Peyer's patch (tissue), 4 donors: ENCODE measurements around the gene FBXO5. TPM values are rescaled to one million over a fixed set of nuclear protein-coding genes. Genes with fewer than 3 reads are reported as not detected.

Experiments used
- DNase-seq, 3 donors: peaks; one replicate each; pipeline ENCODE4 v3.0.0-alpha.2; 2017 to 2019
- H3K27ac ChIP-seq, 4 donors: fragments of 200-600 bp; sonication (generic); one replicate each; pipeline ENCODE4 v1.5.1; 2016 to 2019
- H3K27me3 ChIP-seq, 2 donors: fragments of 200-600 bp; sonication (generic); one replicate each; pipeline ENCODE4 v1.5.1; 2019
- H3K36me3 ChIP-seq, 3 donors: fragments of 200-600 bp; sonication (generic); one replicate each; pipeline ENCODE4 v1.5.1; 2016 to 2019
- H3K4me1 ChIP-seq, 4 donors: fragments of 200-600 bp; sonication (generic); one replicate each; pipeline ENCODE4 v1.5.1; 2016 to 2019
- H3K4me3 ChIP-seq, 4 donors: fragments of 200-600 bp; sonication (generic); 1 replicate in 3 of 4; 2 replicates in 1 of 4; pipeline ENCODE4 v1.5.1; 2016 to 2019; ENCODE audit warnings: mild to moderate bottlenecking in 1 of 4
- H3K9me3 ChIP-seq, 4 donors: fragments of 200-600 bp; sonication (generic); one replicate each; pipeline ENCODE4 v1.5.1; 2016 to 2019; ENCODE audit warnings: mild to moderate bottlenecking in 1 of 4
- POLR2A ChIP-seq, 2 donors: fragments of 450-650 bp; IDR thresholded peaks; one replicate each; pipeline ENCODE4 v1.5.1; 2017; ENCODE audit warnings: antibody characterized with exemption in 2 of 2, mild to moderate bottlenecking in 2 of 2, moderate library complexity in 2 of 2
- total RNA-seq, 4 donors: library from RNA; depleted of rRNA; stranded (reverse); fragments of >200 nt; gene quantifications; one replicate each; pipeline ENCODE4 v1.1.0, GENCODE V29; 2016
- TF ChIP-seq, protein P1 (sequence below), 6 experiments: fragments of 450-650 bp in 4 of 6; fragments of 200-600 bp in 2 of 6; sonication (generic) in 1 of 6; IDR thresholded peaks; one replicate each; pipeline ENCODE4 v1.5.1; 2017 to 2019; ENCODE audit warnings: antibody characterized with exemption in 6 of 6, mild to moderate bottlenecking in 3 of 6, moderate library complexity in 1 of 6

FBXO5 gene
- total RNA-seq, 4 donors from 2014 or later = 2.7 to 7.4 (median 3.0) TPM

DNA sequence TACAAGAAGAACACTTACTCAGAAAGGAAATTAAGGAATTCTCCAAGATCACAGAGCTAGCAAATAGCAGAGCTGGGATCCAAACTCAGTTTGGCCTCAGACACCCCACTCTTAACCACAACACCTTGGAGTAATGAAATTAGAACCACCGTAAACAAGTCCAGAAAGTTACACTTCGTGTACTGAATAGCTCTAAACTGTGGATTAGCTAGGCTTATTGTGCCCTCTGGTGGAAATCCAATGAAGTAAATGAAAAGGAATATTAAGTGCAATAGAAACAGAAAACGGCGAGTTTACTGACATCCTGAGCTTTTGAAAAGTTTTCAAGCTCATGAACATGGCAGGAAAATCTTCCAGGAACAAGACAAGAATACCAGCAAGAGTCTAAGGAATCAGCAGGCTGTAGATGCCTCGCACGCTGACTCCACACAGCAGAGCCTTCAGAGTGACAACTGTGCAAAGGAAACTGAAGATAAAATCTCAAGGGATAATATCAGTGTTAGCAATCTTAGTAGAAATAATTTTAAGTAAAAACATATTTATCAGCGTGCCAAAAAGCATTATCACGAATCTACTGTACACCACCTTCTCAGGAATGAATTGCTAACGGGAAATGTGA lies 34.6 kb downstream of the FBXO5 start:
- Histone ChIP-seq H3K9me3 (no peaks in the 10 kb centered on the region), H3K4me3 (no peak overlapping the region), H3K27me3 (no peaks in the 10 kb centered on the region), H3K4me1 (no peaks in the 10 kb centered on the region), H3K36me3 (no peaks in the 10 kb centered on the region), H3K27ac (no peak overlapping the region)
- TF ChIP-seq, protein P1, sequence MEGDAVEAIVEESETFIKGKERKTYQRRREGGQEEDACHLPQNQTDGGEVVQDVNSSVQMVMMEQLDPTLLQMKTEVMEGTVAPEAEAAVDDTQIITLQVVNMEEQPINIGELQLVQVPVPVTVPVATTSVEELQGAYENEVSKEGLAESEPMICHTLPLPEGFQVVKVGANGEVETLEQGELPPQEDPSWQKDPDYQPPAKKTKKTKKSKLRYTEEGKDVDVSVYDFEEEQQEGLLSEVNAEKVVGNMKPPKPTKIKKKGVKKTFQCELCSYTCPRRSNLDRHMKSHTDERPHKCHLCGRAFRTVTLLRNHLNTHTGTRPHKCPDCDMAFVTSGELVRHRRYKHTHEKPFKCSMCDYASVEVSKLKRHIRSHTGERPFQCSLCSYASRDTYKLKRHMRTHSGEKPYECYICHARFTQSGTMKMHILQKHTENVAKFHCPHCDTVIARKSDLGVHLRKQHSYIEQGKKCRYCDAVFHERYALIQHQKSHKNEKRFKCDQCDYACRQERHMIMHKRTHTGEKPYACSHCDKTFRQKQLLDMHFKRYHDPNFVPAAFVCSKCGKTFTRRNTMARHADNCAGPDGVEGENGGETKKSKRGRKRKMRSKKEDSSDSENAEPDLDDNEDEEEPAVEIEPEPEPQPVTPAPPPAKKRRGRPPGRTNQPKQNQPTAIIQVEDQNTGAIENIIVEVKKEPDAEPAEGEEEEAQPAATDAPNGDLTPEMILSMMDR (IDR thresholded peaks at IDR 0.05) = peak in 5 of 6 experiments; percentile 21 to 59 (median 53)
- no peak for TF ChIP-seq POLR2A (IDR thresholded peaks at IDR 0.05)
- DNase-seq = no peak

DNA sequence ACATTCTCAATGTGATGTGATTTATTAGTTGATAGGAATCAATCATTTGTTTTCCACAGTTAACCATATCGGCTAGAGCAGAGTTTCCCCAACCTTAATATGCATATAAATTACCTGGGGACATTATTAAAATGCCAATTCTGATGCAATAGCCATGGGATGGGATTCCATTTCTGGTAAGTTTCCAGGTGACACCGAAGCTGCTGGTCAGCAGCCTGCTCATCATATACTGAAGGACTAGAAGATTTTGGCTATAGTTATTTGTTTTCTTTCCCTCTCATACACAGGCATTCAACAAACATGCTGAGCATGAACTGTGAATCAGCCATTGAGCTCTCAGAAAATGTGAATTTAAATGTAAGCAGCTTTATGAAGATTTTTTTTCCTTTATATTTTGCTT lies 35.8 kb downstream of the FBXO5 start:
- H3K4me3 ChIP-seq = no peak overlapping the region
- no peaks in the 10 kb centered on the region for H3K36me3 ChIP-seq
- no peaks in the 10 kb centered on the region for H3K27me3 ChIP-seq
- no peaks in the 10 kb centered on the region for H3K4me1 ChIP-seq
- no peaks in the 10 kb centered on the region for H3K9me3 ChIP-seq
- H3K27ac ChIP-seq = no peak overlapping the region
- DNase-seq = no peak
- TF ChIP-seq, protein P1 (IDR thresholded peaks at IDR 0.05) = no peak
- TF ChIP-seq POLR2A (IDR thresholded peaks at IDR 0.05) = no peak

DNA sequence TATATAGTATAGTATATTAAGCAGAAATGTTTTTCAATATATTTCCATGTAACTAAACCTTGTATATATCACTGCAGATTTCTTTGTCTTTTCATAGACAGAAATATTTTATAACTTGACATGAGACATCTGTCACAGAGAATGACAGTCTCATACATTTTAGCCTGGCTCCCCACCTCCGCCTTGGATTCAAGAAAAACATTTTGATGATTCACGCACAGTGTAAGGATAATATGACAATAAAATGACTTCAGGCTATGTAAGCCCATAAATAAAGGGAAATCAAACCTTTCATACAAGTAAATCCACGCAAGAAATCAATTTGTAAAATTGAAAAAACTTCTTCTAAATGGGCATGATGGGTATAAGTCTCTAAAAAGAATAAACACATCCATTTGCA lies 36.4 kb downstream of the FBXO5 start:
- no peak overlapping the region for H3K27ac ChIP-seq
- H3K36me3 ChIP-seq = no peaks in the 10 kb centered on the region
- H3K27me3 ChIP-seq = no peaks in the 10 kb centered on the region
- TF ChIP-seq, protein P1 (IDR thresholded peaks at IDR 0.05) = no peak
- TF ChIP-seq POLR2A (IDR thresholded peaks at IDR 0.05) = no peak
- no peaks in the 10 kb centered on the region for H3K9me3 ChIP-seq
- DNase-seq = no peak
- H3K4me1 ChIP-seq = no peaks in the 10 kb centered on the region
- no peak overlapping the region for H3K4me3 ChIP-seq

DNA sequence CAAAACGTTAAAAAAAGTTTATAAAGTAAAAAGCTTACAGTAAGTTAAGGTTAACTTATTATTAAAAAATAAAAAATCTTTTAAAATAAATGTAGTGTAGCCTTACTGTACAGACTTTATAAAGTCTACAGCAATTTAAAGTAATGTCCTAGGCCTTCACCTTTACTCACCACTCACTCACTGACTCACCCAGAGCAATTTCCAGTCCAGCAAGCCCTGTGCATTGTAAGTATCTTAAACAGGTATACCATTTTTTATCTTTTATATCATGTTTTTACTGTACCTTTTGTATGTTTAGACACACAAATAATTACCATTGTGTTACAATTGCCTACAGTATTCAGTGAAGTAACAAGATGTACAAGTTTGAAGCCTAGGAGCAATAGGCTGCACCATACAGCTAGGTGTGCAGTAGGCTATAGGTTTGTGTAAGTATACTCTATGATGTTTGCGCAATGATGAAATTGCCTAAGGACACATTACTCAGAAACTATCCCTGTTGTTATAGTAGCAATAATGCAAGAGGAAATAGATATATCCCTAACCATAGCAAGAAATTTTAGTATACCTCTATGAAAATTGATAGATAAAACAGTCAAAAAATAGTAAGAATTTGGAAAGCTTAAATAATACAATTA lies 39.5 kb downstream of the FBXO5 start:
- Histone ChIP-seq H3K9me3 (no peaks in the 10 kb centered on the region), H3K27me3 (no peaks in the 10 kb centered on the region), H3K4me3 (no peak overlapping the region), H3K4me1 (no peaks in the 10 kb centered on the region), H3K36me3 (no peaks in the 10 kb centered on the region), H3K27ac (no peak overlapping the region)
- no peak for TF ChIP-seq POLR2A (IDR thresholded peaks at IDR 0.05)
- TF ChIP-seq, protein P1 (IDR thresholded peaks at IDR 0.05) = no peak
- DNase-seq = no peak

DNA sequence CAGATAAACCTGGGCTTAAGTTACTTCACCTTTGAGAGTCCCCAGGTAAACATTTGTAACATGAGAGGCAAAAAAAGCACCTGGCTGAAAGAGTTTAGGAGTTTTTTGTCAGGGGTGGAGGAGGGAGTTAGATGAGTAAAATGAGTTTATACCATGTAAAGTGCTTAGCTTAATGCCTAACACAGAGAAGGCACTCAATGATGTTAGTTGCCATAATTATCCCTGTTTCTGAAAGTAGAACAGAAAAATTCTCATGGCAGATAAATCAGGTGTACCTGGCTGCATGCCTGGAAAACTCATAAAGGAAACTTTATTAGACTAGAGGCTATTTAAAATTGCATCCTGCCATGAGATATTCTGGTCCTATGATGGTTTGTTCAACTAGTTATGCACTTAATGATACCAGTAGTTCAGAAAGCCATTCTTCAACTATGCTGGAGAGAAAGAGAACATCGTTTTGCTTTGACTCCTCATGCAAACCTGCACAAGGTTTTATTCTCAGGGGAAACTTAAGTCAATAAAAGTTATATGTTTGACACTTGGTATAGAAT lies 40.4 kb downstream of the FBXO5 start:
- H3K4me3 ChIP-seq = no peak overlapping the region
- TF ChIP-seq POLR2A (IDR thresholded peaks at IDR 0.05) = no peak
- TF ChIP-seq, protein P1 (IDR thresholded peaks at IDR 0.05) = no peak
- no peak for DNase-seq
- H3K36me3 ChIP-seq = no peaks in the 10 kb centered on the region
- H3K4me1 ChIP-seq = no peaks in the 10 kb centered on the region
- H3K27me3 ChIP-seq = no peaks in the 10 kb centered on the region
- no peak overlapping the region for H3K27ac ChIP-seq
- H3K9me3 ChIP-seq = no peaks in the 10 kb centered on the region
